HL-60 (cell line): ENCODE results near the gene POLR2L.

Experiments used
- CTCF ChIP-seq: IDR thresholded peaks from one replicate; pipeline ENCODE4 v1.5.1; 2011; ENCODE audit warnings: low read length, control low read depth, inconsistent platforms; ENCODE audit not compliant: insufficient read depth
- GABPA ChIP-seq: IDR thresholded peaks from 2 replicates; pipeline ENCODE4 v1.6.1; 2012; ENCODE audit warnings: low read depth
- POLR2AphosphoS5 ChIP-seq: IDR thresholded peaks from 2 replicates; pipeline ENCODE4 v1.6.1; 2012; ENCODE audit warnings: low read depth
- SPI1 ChIP-seq: IDR thresholded peaks from 2 replicates; pipeline ENCODE4 v1.6.1; 2012; ENCODE audit warnings: low read depth, mild to moderate bottlenecking, borderline replicate concordance
- TF ChIP-seq, protein P1 (sequence below): IDR thresholded peaks from 2 replicates; pipeline ENCODE4 v1.6.1; 2012; ENCODE audit warnings: low read depth; ENCODE audit not compliant: insufficient replicate concordance

DNA sequence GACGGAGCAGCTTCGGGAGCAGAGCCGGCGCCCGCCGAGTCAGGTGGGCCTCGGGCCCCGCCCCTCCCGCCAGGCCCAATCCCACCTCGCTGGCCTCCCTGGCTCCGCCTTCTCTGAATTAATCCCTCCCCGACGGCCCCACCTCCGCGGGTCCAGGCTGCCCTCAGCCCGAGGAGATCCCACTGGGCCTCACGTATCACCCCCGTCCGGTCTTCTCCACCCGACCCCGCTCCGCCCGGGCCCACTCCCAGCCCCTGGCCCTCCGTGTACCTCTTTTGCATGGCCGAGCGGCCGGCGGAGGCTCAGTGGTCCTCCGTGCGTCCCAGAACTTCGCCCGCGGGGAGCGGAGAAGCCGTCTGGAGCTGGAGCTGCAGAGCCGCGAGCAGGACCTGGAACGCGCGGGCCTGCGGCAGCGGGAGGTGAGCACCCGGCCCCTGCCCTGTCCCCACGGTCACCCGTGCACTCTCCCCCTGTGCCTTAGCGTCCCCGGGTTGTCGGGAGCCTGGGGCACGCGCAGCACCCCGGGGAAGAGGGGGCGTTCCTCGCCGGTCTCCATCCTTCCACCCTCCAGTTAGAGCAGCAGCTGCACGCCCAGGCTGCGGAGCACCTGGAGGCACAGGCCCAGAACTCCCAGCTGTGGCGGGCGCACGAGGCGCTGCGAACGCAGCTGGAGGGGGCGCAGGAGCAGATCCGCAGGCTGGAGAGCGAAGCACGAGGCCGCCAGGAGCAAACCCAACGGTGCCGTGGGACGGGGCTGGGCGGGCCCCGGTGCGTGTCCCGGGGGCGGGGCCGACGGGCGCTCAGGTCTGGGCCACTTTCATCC is 11.8 kb downstream of the POLR2L start:
- TF ChIP-seq CTCF, result no peak
- TF ChIP-seq POLR2AphosphoS5, result no peak
- TF ChIP-seq, protein P1, sequence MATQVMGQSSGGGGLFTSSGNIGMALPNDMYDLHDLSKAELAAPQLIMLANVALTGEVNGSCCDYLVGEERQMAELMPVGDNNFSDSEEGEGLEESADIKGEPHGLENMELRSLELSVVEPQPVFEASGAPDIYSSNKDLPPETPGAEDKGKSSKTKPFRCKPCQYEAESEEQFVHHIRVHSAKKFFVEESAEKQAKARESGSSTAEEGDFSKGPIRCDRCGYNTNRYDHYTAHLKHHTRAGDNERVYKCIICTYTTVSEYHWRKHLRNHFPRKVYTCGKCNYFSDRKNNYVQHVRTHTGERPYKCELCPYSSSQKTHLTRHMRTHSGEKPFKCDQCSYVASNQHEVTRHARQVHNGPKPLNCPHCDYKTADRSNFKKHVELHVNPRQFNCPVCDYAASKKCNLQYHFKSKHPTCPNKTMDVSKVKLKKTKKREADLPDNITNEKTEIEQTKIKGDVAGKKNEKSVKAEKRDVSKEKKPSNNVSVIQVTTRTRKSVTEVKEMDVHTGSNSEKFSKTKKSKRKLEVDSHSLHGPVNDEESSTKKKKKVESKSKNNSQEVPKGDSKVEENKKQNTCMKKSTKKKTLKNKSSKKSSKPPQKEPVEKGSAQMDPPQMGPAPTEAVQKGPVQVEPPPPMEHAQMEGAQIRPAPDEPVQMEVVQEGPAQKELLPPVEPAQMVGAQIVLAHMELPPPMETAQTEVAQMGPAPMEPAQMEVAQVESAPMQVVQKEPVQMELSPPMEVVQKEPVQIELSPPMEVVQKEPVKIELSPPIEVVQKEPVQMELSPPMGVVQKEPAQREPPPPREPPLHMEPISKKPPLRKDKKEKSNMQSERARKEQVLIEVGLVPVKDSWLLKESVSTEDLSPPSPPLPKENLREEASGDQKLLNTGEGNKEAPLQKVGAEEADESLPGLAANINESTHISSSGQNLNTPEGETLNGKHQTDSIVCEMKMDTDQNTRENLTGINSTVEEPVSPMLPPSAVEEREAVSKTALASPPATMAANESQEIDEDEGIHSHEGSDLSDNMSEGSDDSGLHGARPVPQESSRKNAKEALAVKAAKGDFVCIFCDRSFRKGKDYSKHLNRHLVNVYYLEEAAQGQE, result no peak
- no peak for TF ChIP-seq SPI1
- no peak for TF ChIP-seq GABPA
